Adipocyte (in vitro differentiated cells): Measurements from ENCODE around the gene CNNM2.

Experiments used
- DNase-seq: peaks from one replicate; pipeline ENCODE4 v3.0.0-alpha.2; 2015; ENCODE audit warnings: low read depth
- H3K27me3 ChIP-seq: replicated peaks from 2 replicates; pipeline ENCODE4 v1.7.0; 2013; ENCODE audit warnings: mild to moderate bottlenecking, low read length, moderate library complexity; ENCODE audit not compliant: control insufficient read depth, insufficient read depth
- H3K36me3 ChIP-seq: 2 replicates; pipeline ENCODE4 v1.7.0; 2013; ENCODE audit warnings: low read length, mild to moderate bottlenecking, moderate library complexity; ENCODE audit not compliant: control insufficient read depth, insufficient read depth, severe bottlenecking
- H3K4me1 ChIP-seq: 2 replicates; pipeline ENCODE4 v1.7.0; 2013; ENCODE audit warnings: mild to moderate bottlenecking, low read length, moderate library complexity; ENCODE audit not compliant: control insufficient read depth, insufficient read depth
- H3K4me3 ChIP-seq: 2 replicates; pipeline ENCODE4 v1.7.0; 2013; ENCODE audit warnings: mild to moderate bottlenecking, low read length, moderate library complexity
- H3K9ac ChIP-seq: 2 replicates; pipeline ENCODE4 v1.7.0; 2013; ENCODE audit warnings: mild to moderate bottlenecking, low read length, moderate library complexity
- H3K9me3 ChIP-seq: 2 replicates; pipeline ENCODE4 v1.7.0; 2013; ENCODE audit warnings: mild to moderate bottlenecking, low read length, moderate library complexity; ENCODE audit not compliant: control insufficient read depth

The CNNM2 gene

GRCh38 chr10:103078676-103079075, 160.6 kb downstream of the CNNM2 start:
- Histone ChIP-seq H3K9me3 (no peaks in the 10 kb centered on the region), H3K9ac (no peak overlapping the region), H3K4me3 (no peak overlapping the region), H3K36me3 (peaks cover 8% of the 10 kb centered on the region), H3K27me3 (no peaks in the 10 kb centered on the region), H3K4me1 (no peaks in the 10 kb centered on the region)
- DNase-seq = no peak

GRCh38 chr10:103079100-103079499, 161.0 kb downstream of the CNNM2 start:
- H3K27me3 ChIP-seq = no peaks in the 10 kb centered on the region

DNA sequence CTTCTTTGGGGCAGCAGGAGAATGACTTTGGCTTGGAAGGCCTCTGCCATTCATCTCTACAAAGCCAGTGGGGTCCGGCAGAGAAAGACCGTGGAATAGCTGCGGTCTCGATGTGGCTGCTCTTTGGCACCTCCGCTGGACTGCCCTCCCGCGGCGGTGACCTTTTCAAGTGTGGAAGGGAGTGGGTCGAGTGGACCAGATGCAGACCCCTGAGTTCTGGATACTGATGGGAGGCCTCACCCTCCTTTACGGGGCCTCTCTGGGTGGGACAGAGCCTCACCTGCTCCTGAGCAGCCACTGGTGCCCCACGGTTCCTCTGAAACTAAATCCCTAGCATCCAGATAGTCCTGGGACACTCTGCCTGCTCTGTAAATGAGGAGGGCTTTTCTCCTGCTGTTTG, 161.9 kb downstream of the CNNM2 start:
- DNase-seq = no peak

More at GRCh38 chr10:103079100-103079499, 161.0 kb downstream of the CNNM2 start:
- DNase-seq = no peak
- Histone ChIP-seq H3K4me3 (no peak overlapping the region), H3K36me3 (peaks cover 13% of the 10 kb centered on the region), H3K4me1 (no peaks in the 10 kb centered on the region), H3K9ac (no peak overlapping the region), H3K9me3 (no peaks in the 10 kb centered on the region)

DNA sequence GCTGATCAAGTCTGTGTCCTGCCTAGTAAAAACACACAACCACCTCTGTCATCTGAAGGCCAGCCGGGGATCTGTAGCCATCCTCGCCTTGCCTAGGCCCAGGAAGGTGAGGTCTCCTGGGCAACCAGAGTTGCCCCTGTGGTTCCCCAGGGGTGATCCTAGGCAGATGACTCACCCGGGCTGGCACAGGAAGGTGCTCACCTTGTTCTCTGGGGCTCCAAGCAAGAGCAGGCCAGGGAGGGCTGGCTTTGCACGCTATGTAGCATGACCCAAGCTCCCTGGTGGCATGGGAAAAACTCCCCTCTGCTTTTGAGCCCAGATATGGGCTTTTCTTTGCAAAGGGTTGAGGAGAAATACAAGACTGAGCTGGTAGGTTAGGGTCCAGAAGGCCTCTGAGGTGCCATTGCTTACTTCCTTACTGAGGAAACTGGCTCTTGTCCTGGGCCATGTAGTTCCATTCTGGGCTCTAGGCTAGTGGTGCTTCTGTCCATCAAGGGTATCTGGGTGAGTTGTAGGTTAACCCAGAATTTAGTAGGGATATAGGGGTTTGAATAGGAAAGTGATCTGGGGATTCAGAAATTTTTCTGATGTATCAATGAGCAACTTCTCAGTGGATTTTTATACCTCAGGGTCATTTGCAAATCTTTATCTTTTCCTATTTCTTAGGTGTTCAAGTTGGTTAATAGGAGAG, 162.9 kb downstream of the CNNM2 start:
- H3K4me3 ChIP-seq = no peak overlapping the region
- no peak for DNase-seq
- H3K9me3 ChIP-seq = no peaks in the 10 kb centered on the region
- H3K4me1 ChIP-seq = no peaks in the 10 kb centered on the region
- peaks cover 32% of the 10 kb centered on the region for H3K36me3 ChIP-seq
- no peaks in the 10 kb centered on the region for H3K27me3 ChIP-seq
- H3K9ac ChIP-seq = no peak overlapping the region

More for the DNA sequence above, 161.9 kb downstream of the CNNM2 start:
- H3K36me3 ChIP-seq = peaks cover 21% of the 10 kb centered on the region
- no peak overlapping the region for H3K4me3 ChIP-seq
- H3K27me3 ChIP-seq = no peaks in the 10 kb centered on the region
- H3K9ac ChIP-seq = no peak overlapping the region
- H3K9me3 ChIP-seq = no peaks in the 10 kb centered on the region
- H3K4me1 ChIP-seq = no peaks in the 10 kb centered on the region

DNA sequence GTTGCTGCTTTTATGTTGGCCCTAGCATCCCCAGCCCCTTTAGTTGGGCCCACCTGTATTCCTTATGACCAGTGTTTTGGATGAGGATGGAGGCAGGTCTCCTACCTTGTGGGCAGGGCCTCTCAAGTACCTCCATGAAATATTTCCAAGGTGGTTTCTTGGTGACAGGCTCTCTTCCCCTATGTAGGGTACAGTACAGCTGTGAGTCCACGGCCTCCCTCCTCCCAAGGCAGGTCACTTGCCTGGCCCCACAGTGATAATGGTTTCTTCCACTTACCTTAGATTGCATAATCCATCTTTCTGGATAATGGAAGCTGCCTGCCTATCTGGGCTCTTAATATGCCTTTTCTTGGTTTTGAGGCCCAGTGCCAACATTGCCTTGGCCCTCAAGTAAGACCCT, 164.6 kb downstream of the CNNM2 start:
- peaks cover 47% of the 10 kb centered on the region for H3K36me3 ChIP-seq
- DNase-seq = no peak
- no peaks in the 10 kb centered on the region for H3K9me3 ChIP-seq
- no peak overlapping the region for H3K4me3 ChIP-seq
- H3K4me1 ChIP-seq = no peaks in the 10 kb centered on the region
- no peaks in the 10 kb centered on the region for H3K27me3 ChIP-seq
- no peak overlapping the region for H3K9ac ChIP-seq

GRCh38 chr10:103083266-103083976, 165.3 kb downstream of the CNNM2 start:
- no peak for DNase-seq
- Histone ChIP-seq H3K36me3 (peaks cover 54% of the 10 kb centered on the region), H3K4me1 (no peaks in the 10 kb centered on the region)

DNA sequence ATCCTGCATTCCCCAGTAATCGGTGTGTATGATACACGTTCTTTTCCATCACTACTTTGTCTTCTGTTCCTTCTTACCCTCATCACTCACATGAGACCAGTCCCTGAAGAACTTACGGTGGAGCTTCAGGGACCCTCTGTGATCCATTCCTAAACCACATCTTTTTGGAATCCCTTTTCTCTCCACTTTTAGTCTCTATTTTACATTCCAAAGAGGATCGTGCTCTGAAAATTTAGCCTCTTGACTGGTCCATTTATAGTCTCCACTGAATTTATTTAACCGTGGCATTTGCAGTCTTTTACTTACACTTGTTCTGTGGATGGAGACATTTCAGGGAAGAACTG, 165.9 kb downstream of the CNNM2 start:
- Histone ChIP-seq H3K9me3 (no peaks in the 10 kb centered on the region), H3K36me3 (peaks cover 59% of the 10 kb centered on the region), H3K27me3 (no peaks in the 10 kb centered on the region), H3K9ac (no peak overlapping the region), H3K4me1 (no peaks in the 10 kb centered on the region), H3K4me3 (no peak overlapping the region)
- DNase-seq = no peak

More at GRCh38 chr10:103083266-103083976, 165.3 kb downstream of the CNNM2 start:
- H3K27me3 ChIP-seq = no peaks in the 10 kb centered on the region
- no peak overlapping the region for H3K4me3 ChIP-seq
- no peak overlapping the region for H3K9ac ChIP-seq
- H3K9me3 ChIP-seq = no peaks in the 10 kb centered on the region

DNA sequence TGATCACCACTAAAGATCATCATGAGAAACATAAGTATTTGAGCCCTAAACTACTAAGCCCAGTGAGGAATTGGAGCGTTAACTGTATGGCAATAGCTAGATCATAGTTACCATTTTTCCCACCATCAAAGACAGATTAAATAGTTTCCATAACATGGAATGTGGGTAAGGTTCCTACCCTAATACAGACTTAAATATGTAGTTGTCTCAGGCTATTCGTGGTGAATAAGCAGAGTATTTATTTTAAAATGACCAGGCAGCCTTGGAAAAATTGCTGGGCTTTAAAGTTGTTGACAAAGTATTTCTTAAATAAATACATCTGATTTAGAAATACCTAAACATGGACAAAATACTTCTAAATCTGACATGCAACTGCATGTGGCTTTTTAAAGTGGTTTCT, 168.2 kb downstream of the CNNM2 start:
- DNase-seq = peak; percentile 77
- no peaks in the 10 kb centered on the region for H3K9me3 ChIP-seq
- H3K9ac ChIP-seq = no peak overlapping the region
- no peak overlapping the region for H3K4me3 ChIP-seq
- H3K4me1 ChIP-seq = no peaks in the 10 kb centered on the region
- no peaks in the 10 kb centered on the region for H3K27me3 ChIP-seq
- H3K36me3 ChIP-seq = peaks cover 82% of the 10 kb centered on the region

DNA sequence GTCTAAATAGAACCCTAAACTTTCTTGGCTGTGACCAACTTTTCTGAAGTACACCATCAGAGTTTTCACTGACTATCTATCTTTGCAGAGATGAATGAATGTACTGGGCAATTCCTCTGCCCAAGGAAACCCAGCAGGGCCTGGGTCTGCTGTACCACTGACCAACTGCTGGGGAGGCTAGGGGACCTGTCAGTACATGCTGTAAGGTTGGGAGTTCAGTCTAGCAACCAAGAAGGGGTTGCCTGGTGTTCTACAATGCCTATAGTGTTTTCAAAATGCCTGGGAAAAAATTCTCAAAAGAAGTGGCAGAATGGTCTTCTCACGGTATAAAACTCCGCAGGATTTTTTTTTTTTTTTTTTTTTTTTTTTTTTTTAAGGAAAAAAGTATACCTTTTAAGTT, 168.7 kb downstream of the CNNM2 start:
- Histone ChIP-seq H3K9me3 (no peaks in the 10 kb centered on the region), H3K27me3 (no peaks in the 10 kb centered on the region), H3K4me3 (no peak overlapping the region), H3K4me1 (no peaks in the 10 kb centered on the region), H3K36me3 (peaks cover 88% of the 10 kb centered on the region), H3K9ac (no peak overlapping the region)
- DNase-seq = no peak

- H3K36me3 ChIP-seq = peaks cover 97% of the 10 kb centered on the region
Measured at GRCh38 chr10:103089493-103089892, 171.4 kb downstream of the CNNM2 start.

DNA sequence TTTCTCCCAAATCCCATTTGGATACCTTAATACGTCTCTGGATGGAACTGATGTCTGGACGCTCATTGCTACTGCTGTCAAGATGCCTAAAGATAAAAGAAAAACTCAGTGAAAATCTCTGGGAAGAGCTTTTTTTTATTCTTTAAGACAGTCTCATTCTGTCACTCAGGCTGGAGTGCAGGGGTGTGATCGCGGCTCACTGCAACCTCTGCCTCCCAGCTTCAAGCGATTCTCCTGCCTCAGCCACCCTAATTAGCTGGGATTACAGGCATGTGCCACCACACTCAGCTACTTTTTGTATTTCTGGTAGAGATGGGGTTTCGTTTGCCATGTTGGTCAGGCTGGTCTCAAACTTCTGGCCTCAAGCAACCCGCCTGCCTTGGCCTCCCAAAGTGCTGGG, 172.8 kb downstream of the CNNM2 start:
- Histone ChIP-seq H3K4me3 (no peak overlapping the region), H3K36me3 (peaks cover 95% of the 10 kb centered on the region), H3K9me3 (no peaks in the 10 kb centered on the region), H3K4me1 (no peaks in the 10 kb centered on the region), H3K9ac (no peak overlapping the region), H3K27me3 (no peaks in the 10 kb centered on the region)
- DNase-seq = no peak

More at GRCh38 chr10:103089493-103089892, 171.4 kb downstream of the CNNM2 start:
- no peaks in the 10 kb centered on the region for H3K4me1 ChIP-seq
- H3K4me3 ChIP-seq = no peak overlapping the region
- H3K27me3 ChIP-seq = no peaks in the 10 kb centered on the region
- H3K9me3 ChIP-seq = no peaks in the 10 kb centered on the region
- DNase-seq = no peak
- no peak overlapping the region for H3K9ac ChIP-seq
